Dedifferentiated amniotic fluid mesenchymal stem cell (primary cell): ENCODE results near the gene MBP.
A peak's percentile ranks its signal among the peaks of the same experiment; 100 is the strongest.

Source experiments
- DNase-seq: peaks from one replicate; pipeline ENCODE4 v3.0.0-alpha.2; 2016; ENCODE audit errors: extremely low spot score

The MBP gene

DNA sequence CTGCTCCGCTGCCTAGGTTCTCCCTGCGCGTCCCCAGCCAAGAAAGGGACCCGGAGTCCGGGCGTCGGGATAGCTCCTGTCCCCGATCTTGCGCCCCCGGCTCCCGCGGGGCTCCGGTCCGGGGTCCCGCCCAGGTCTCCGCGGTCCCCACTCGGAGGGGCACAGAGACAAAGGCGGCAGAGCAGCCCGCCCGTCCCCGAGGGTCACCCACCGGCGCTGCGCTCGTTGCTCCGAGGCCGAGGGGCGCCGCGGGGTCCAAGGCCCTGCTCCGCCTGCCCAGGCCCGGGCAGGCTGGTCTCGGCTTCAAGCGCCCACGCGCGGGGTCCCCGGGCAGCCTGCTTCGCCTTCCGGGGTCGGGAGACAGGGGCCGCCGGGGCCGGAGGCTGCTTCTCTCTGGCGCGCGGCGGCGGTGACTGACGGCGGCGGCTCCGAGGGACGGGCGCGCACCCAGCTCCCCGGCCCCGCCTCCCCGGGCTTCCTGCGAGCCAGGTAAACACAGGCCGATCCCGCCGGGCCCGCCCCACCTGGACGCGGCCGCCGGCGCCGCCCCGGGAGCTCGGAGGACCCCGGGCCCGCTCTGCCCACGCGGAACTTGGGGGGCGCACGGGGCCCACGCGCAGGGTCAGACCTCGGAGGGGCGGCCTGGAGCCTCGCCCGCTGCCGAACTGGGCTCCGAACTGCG, at the start of gene MBP:
Gene MBP, minus strand, starts transcription at position 415 of the 682 bp plus-strand sequence. CDS start 27,522 bp downstream, outside the sequence.
- no peak for DNase-seq

DNA sequence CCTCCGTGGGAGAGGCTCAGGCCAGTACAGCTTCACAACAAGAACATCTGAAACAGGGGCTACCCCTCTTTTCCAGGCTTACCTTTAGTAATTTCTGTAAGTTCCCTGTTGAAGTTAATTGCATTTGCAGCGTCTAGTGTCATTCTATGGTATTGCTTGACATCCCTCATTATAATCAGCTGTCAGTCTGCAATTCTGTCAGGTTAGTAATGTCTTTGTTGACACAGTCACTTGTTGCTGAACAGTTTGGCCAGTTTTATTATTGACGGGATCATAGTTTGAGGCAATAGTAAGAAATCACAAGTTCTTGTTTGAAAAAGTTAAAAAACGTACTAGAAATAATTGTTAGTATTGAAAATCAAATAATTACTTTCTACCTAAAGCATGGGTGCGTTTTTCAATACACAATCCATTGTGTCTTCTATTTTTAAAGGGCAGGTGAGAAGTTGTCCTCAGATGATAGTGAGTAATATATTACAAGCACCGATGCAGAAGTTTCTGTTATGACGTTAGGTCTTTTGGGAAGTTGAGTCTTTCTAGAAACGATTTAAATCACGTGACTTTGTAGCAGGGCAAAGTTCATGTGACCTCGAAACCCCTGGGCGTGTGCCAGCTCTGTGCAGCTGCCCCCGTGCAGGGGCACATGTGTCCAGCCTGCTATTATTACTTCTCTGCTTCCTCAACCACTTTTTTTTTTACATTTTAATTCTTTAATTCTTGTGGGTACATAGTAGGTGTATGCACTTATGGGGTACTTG, 49.5 kb upstream of the MBP start:
- no peak for DNase-seq

GRCh38 chr18:77178559-77178958, 46.0 kb upstream of the MBP start:
- DNase-seq: no peak

DNA sequence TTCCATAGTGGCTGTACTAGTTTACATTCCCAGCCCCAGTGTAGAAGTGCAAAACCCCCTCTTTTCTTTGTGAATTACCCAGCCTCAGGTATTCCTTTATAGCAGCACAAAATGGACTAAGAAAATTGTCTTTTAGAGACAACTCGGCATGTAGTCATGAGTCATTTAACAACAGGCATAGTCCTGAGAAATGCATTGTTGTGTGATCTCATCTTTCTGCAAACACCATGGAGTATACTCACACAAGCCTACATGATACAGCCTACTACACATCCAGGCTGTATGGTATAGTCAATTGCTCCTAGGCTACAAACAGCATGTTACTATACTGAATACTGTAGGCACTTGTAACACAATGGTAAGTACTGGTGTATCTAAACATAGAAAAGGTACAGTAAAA, 44.4 kb upstream of the MBP start:
- DNase-seq: peak; percentile 16

DNA sequence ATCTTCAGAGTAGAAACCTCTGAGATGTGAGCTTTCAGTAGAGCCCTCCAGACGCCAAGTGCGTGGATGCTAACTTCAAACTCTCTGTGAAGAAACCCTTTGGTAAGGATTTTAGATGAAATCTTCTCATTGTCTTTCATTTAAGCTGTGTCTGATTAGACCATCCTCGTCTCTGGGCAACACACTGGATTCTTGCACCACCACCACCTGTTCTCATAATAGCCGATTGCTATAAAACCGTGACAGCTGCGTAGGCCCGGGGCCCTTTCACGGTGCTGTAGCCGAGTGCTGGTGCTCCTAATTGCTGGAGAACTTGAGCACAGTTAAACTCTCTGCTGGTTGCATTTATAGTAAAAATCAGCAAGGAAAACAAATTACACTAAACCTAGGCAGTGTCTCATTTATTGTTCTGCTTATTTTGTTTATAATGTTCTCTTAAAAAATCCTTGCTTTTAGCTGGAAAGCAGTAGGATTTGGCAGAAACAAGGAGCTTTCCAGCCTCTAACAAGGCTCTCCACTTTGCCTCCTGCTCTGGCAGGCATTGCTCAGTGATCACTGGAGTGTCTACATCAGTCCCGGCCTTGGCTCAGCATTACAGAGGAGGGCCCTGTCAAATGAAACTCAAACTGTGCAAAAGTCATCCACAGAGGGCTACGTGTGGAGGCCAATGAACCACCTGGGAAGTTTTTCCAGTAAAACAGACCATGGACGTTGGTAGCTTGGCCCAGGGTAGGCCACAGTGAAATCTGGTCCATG, 40.9 kb upstream of the MBP start:
- DNase-seq: no peak

DNA sequence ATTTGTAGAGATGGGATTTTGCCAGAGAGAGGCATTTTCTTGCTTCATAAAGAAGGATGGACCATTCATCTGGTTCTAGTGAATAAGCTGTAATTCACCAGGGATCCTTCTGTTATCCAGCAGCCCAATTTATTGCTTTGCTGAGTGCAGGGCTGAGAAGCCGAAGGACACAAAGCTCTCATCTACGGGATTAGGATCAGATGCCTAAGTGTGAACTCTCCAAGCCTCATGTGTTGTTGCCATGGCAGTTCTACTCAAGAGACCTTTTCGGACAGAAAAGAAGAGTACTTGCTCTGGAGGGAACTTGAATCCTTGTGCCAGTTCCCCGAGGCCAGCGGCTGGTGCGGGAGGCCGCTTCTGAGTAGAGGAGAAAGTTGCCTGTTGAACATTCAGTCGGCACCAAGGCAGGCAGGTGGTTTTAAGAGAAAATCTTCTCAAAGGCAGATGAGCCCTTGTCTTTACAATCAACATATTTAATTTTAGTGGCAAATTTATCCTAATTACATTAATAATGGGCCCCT, 38.4 kb upstream of the MBP start:
- no peak for DNase-seq

GRCh38 chr18:77168811-77169311, 36.3 kb upstream of the MBP start:
- no peak for DNase-seq

DNA sequence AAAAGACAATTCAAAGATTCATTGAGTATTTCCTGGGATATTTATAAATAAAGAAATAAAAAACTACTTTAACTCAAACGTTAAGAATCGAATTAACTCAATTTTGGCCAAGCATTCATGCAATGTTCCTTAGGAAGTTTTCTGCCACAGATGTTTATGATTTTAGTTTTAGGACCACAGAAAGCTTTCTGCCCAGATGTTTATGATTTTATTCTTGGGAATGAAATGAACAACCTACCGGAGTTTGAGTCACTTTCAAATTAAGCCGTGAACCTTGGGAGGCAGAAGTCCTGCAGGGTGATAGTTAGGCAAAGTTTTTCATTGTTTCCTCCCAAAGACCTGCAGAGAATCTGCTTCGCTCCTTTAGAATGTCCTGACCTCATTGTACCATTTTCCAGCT, 34.7 kb upstream of the MBP start:
- peak; percentile 26 for DNase-seq

GRCh38 chr18:77166523-77166922, 33.9 kb upstream of the MBP start:
- DNase-seq: no peak

- no peak for DNase-seq
These were observed 33.1 kb upstream of the MBP start for GRCh38 chr18:77165503-77166188.

DNA sequence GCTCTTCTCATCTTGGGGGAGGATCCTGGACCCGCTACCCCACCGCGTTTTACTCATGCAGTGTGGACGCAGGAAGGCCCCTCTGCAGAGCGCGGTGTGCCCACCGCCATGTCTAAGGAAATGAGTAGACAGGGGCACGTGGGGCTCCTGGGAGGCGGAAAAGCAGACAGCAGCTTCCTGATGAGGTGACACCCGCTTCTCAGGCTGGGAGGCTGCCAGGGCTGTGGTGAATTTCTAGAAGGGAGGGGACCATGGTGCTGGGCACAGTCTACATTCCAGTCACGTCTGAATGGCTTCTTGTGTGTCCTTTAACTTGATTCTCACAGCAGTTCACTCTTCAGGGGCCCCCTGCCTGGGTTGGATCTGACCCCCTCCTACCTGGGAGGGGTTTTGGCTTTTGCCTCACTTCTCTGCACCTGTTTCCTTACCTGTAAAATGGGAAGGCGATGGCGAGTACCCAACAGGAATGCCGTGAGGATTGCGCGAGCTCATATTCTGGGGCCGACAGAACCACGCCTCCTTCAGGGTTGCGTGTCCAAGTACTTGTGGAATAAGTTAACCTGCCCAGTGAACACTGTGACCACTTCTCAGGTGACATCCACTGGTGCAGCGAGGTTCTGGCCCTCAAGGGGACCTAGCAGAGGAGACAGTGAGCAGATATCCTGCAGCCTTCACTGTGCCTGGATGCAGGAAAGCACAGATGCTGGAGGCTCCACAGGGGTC, 32.3 kb upstream of the MBP start:
- no peak for DNase-seq

DNA sequence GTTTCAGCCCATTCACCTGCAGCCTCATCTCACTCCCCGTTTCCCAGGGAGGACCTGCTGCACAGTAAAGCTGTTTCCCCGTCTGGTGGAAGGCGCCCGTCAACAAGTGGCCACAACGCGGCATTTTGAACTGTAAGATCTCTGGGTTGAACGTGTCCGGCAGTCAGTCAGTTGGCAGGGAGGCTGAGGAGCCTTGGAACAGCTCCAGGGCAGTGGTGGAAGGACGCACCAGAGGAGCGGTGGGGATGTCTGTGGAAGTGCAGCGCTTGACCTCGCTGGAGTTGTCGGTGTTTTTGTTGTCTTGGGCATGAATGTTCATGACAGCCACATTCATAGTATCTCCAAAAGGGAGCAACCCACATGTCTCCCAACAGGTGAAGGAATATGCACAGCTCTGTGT, 31.4 kb upstream of the MBP start:
- DNase-seq: no peak

DNA sequence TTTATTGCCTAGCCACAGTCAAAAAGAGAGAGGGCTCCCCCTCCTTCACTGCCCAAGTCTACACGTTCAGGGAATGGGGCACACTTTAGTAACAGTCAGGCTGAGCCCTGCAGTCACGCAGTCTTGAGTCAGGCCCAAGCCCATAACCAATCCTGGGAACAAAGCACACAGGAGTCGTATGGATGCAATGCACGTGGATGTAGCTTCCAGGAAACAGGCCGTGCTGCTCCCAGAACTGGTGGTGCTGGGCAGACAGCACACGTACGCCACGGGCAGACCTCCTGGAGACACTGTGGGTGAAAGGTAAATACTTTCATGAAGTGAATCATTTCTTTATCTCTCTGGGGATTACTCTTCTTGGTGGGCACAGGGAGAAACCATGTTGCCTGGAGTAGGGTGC, 30.0 kb upstream of the MBP start:
- no peak for DNase-seq

DNA sequence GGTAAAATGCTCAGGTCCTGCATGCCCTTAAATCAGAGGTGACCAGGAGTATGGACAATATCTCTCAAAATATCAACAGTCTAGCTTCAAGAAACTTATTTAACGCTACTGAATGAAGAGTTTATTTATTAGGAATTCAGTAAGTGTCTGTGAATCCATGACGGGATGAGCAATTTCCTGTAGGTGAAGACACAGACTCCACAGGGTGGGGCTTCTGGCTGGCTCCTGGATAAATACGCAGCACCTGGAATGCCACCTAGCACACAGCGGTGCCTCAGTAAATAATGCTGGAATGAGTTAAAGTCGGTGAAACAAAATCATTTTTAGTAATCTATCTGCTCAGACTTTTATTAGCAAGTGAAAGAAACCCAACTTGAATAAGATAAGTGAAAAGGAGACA, 29.4 kb upstream of the MBP start:
- DNase-seq: no peak

GRCh38 chr18:77161383-77161782, 28.8 kb upstream of the MBP start:
- no peak for DNase-seq

- no peak for DNase-seq
These were observed 27.9 kb upstream of the MBP start for GRCh38 chr18:77160515-77160914.

DNA sequence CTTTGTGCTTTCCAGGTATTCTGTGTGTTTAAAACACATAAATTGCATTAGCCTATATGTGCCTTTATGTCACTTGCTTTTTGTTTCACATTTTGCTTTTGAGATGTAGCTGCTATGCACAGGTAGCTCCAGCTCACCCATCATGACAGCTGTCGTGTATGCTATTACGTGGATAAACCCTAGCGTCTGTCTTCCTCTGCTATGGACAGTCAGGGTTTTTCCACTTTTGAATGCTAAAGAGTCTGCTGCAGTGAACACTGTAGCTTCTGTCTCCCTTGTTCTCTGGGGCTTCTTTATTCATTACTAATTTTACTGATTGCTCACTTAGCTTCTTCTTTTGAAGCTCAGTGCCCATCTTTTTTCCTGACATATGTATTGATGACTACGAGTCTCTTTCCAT, 24.7 kb upstream of the MBP start:
- DNase-seq: no peak

DNA sequence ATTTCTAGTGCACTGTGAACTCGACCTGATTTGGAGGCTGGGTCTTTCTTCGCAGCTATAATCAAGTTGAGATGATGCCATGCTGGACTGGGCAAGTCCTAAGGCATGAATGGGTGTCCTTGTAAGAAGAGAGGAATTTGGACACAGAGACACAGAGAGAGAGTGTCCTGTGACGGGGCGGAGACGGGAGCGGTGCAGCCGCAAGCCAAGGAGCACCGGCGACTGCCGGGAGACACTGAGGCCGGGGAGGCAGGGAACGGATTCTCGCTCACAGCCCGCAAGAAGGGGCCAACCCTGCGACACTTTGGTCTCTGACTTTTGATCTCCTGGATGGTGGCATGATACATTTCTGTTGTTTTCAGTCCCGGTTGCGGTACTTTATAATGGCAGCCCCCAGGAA, 22.4 kb upstream of the MBP start:
- no peak for DNase-seq

GRCh38 chr18:77153404-77153803, 20.8 kb upstream of the MBP start:
- DNase-seq: no peak

GRCh38 chr18:77151772-77152520, 19.4 kb upstream of the MBP start:
- no peak for DNase-seq
